Fibroblast of pulmonary artery (primary cell): ENCODE results near the gene TNIK.

Experiments used
- DNase-seq: peaks from one replicate; pipeline ENCODE4 v3.0.0-alpha.2; 2010; ENCODE audit warnings: low read depth
- H3K4me3 ChIP-seq: replicated peaks from 2 replicates; pipeline ENCODE4 v1.5.1; 2011; ENCODE audit warnings: low read depth, mild to moderate bottlenecking, control low read depth, low read length, moderate library complexity
- CTCF ChIP-seq: IDR thresholded peaks from 2 replicates; pipeline ENCODE4 v1.5.1; 2011; ENCODE audit warnings: mild to moderate bottlenecking, control low read depth, low read length, inconsistent platforms; ENCODE audit errors: missing control alignments

Gene TNIK

GRCh38 chr3:171352387-171352935 is 107.7 kb downstream of the TNIK start:
- no peak for DNase-seq
- no peak for TF ChIP-seq CTCF
- H3K4me3 ChIP-seq, result no peak overlapping the region

GRCh38 chr3:171351676-171352075 is 108.5 kb downstream of the TNIK start:
- H3K4me3 ChIP-seq, result no peak overlapping the region
- DNase-seq, result peak; percentile 87
- no peak for TF ChIP-seq CTCF

- TF ChIP-seq CTCF, result no peak
- no peak overlapping the region for H3K4me3 ChIP-seq
- no peak for DNase-seq
Measured at GRCh38 chr3:171350364-171350763, 109.8 kb downstream of the TNIK start.

GRCh38 chr3:171349392-171349791 is 110.8 kb downstream of the TNIK start:
- no peak for TF ChIP-seq CTCF
- H3K4me3 ChIP-seq, result no peak overlapping the region
- no peak for DNase-seq

- no peak overlapping the region for H3K4me3 ChIP-seq
- peak; percentile 50 for DNase-seq
- TF ChIP-seq CTCF, result no peak
Measured at GRCh38 chr3:171348121-171348520, 112.1 kb downstream of the TNIK start.

- H3K4me3 ChIP-seq, result peak overlapping the region; percentile 8
- DNase-seq, result peak; percentile 24
- no peak for TF ChIP-seq CTCF
Measured at GRCh38 chr3:171347301-171348039, 112.7 kb downstream of the TNIK start.

- no peak overlapping the region for H3K4me3 ChIP-seq
- no peak for TF ChIP-seq CTCF
- peak; percentile 88 for DNase-seq
Measured at GRCh38 chr3:171346582-171347300, 113.5 kb downstream of the TNIK start.
